Stimulated activated memory B cell treated with anti-CD40 and anti-IgM and Interleukin-4, amounts not matched to agents 10 μg/mL and 1 μg/mL and 100 μg/mL, for 72 hours (primary cell): Measurements from ENCODE around the gene ASAP3.

ENCODE experiments used
- ATAC-seq: fragments of 150-1000 bp; cut with Tn5 transposase; 2 replicates; pipeline ENCODE4 v1.10.0; 2021
- H3K27ac Mint-ChIP-seq: one replicate; pipeline ENCODE4 v1.8.0; 2022; ENCODE audit warnings: mild to moderate bottlenecking, mixed read lengths
- H3K27me3 Mint-ChIP-seq: one replicate; pipeline ENCODE4 v1.8.0; 2022; ENCODE audit warnings: mixed read lengths
- H3K36me3 Mint-ChIP-seq: one replicate; pipeline ENCODE4 v1.8.0; 2022; ENCODE audit warnings: mixed read lengths
- H3K4me1 Mint-ChIP-seq: one replicate; pipeline ENCODE4 v1.8.0; 2022; ENCODE audit warnings: mixed read lengths
- H3K4me3 Mint-ChIP-seq: one replicate; pipeline ENCODE4 v1.8.0; 2022; ENCODE audit warnings: mild to moderate bottlenecking, moderate library complexity, mixed read lengths
- H3K9me3 Mint-ChIP-seq: one replicate; pipeline ENCODE4 v1.8.0; 2022; ENCODE audit warnings: mixed read lengths

Gene ASAP3

DNA sequence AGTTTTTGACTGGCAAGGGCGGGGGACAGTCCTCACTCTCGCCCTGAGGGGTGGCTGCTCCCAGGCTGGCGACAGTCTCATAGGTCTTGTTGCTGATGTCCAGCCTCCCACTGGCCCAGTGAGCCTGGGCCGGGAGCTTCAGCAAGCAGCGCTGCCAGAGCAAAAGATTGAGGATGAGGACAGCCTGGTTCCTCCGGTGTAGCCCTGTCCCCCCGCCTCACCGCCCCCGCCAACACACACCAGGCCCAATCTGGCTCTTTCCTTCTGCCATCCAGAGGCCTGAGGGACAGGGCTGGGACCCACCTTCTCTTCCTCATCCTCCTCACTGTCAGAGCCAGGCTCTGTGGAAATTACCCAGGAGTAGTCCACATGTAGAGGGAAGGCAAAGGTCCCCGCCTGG lies 50.9 kb downstream of the ASAP3 start:
- H3K9me3 Mint-ChIP-seq: no peaks in the 10 kb centered on the region
- no peak overlapping the region for H3K27ac Mint-ChIP-seq
- H3K4me1 Mint-ChIP-seq: no peaks in the 10 kb centered on the region
- no peak overlapping the region for H3K4me3 Mint-ChIP-seq
- no peak for ATAC-seq
- H3K27me3 Mint-ChIP-seq: peaks cover 6% of the 10 kb centered on the region
- H3K36me3 Mint-ChIP-seq: no peaks in the 10 kb centered on the region

GRCh38 chr1:23431431-23431830 lies 52.5 kb downstream of the ASAP3 start:
- H3K9me3 Mint-ChIP-seq: no peaks in the 10 kb centered on the region
- H3K4me3 Mint-ChIP-seq: no peak overlapping the region
- no peak for ATAC-seq
- no peaks in the 10 kb centered on the region for H3K36me3 Mint-ChIP-seq
- H3K27me3 Mint-ChIP-seq: peaks cover 13% of the 10 kb centered on the region
- H3K27ac Mint-ChIP-seq: no peak overlapping the region
- H3K4me1 Mint-ChIP-seq: no peaks in the 10 kb centered on the region

DNA sequence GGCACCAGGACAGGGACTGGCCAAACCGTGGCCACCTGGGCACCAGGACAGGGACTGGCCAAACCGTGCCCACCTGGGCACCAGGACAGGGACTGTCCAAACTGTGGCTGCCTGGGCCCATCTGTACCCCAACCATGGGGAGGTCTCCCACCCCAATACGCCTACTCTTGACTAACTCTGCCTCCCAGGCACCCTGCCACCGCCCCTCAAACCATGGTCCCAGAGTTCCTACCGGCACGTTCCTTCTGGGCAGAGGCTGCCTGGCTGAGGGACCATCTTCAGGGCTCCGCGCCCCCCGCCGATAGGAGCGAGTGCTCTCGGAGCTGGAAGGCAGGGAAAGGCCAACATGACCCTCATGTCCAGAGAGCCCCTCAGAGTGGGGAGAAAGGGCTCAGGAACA lies 53.2 kb downstream of the ASAP3 start:
- no peaks in the 10 kb centered on the region for H3K36me3 Mint-ChIP-seq
- H3K4me3 Mint-ChIP-seq: no peak overlapping the region
- peaks cover 20% of the 10 kb centered on the region for H3K27me3 Mint-ChIP-seq
- no peak for ATAC-seq
- no peak overlapping the region for H3K27ac Mint-ChIP-seq
- H3K4me1 Mint-ChIP-seq: no peaks in the 10 kb centered on the region
- no peaks in the 10 kb centered on the region for H3K9me3 Mint-ChIP-seq

- H3K4me3 Mint-ChIP-seq: no peak overlapping the region
- ATAC-seq: no peak
- H3K9me3 Mint-ChIP-seq: no peaks in the 10 kb centered on the region
- H3K27ac Mint-ChIP-seq: no peak overlapping the region
- H3K4me1 Mint-ChIP-seq: peaks cover 18% of the 10 kb centered on the region
- H3K36me3 Mint-ChIP-seq: no peaks in the 10 kb centered on the region
- H3K27me3 Mint-ChIP-seq: peaks cover 44% of the 10 kb centered on the region
Observed at GRCh38 chr1:23428136-23428905, 55.7 kb downstream of the ASAP3 start.

DNA sequence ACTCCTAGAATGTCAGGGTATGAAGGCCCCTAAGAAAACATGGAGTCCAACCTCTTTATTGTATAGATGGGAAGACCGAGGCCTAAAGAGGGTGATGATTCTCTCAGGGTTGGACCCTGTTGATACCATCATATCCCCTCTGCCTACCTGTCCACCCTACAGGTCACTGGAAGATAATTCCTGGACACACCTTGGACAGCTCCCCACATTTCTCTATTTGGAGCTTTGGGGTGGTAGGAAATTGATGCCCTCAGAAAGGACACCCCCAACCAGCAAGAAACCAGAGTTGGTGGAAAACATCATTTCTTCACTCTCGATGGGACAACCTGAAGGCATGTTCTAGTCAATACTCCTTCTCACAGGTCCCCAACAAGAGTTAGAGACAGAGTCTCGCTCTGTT lies 56.4 kb downstream of the ASAP3 start:
- ATAC-seq: no peak
- peaks cover 52% of the 10 kb centered on the region for H3K27me3 Mint-ChIP-seq
- H3K4me1 Mint-ChIP-seq: peaks cover 25% of the 10 kb centered on the region

DNA sequence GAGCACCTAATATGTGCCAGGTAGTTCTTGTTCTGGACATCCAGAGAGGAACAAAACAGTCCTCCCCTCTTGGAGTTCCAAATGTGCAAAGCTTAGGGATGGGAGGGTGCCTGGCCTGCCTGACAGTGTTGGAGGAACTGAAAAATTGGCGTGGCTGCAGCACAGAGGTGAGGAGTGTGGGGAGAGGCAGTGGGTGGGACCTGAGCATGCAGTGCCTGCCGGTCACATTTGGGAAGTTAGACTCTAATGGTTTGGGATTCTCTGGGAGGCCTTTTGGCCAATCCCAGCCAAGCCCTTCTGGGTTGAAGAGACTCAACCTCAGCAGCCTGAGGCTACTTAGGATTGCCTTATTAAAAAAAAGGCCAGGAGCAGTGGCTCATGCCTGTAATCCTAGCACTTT lies 57.2 kb downstream of the ASAP3 start:
- Mint-ChIP-seq H3K9me3 (no peaks in the 10 kb centered on the region), H3K27ac (no peak overlapping the region), H3K4me3 (no peak overlapping the region), H3K27me3 (peaks cover 59% of the 10 kb centered on the region), H3K4me1 (peaks cover 30% of the 10 kb centered on the region), H3K36me3 (no peaks in the 10 kb centered on the region)
- ATAC-seq: no peak

More for the DNA sequence above, 56.4 kb downstream of the ASAP3 start:
- H3K27ac Mint-ChIP-seq: no peak overlapping the region
- no peak overlapping the region for H3K4me3 Mint-ChIP-seq
- no peaks in the 10 kb centered on the region for H3K9me3 Mint-ChIP-seq
- no peaks in the 10 kb centered on the region for H3K36me3 Mint-ChIP-seq

DNA sequence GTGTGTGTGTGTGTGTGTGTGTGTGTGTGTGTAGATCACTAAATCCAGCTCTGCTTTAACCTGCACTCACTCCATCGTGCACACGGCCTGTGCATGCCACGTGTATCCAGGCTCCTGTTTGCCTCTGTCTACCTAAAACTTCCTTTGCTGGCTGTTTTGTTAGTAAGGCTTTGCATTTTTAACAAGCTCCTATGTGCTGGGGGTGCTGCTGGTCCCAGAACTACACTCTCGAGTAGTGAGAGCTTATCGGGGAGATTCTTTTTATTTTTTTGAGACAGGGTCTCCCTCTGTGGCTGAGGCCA lies 58.8 kb downstream of the ASAP3 start:
- H3K36me3 Mint-ChIP-seq: no peaks in the 10 kb centered on the region
- H3K4me1 Mint-ChIP-seq: peaks cover 30% of the 10 kb centered on the region
- no peak overlapping the region for H3K4me3 Mint-ChIP-seq
- ATAC-seq: no peak
- H3K9me3 Mint-ChIP-seq: no peaks in the 10 kb centered on the region
- peaks cover 60% of the 10 kb centered on the region for H3K27me3 Mint-ChIP-seq
- no peak overlapping the region for H3K27ac Mint-ChIP-seq

GRCh38 chr1:23424293-23425192 lies 59.4 kb downstream of the ASAP3 start, which contains the start of gene TCEA3:
TCEA3 (minus strand) TSS chr1:23424748; CDS start chr1:23424633, 115 bp downstream.
- ATAC-seq: peak; percentile 40
- no peak within 1 kb of the TSS for H3K27ac Mint-ChIP-seq
- H3K4me3 Mint-ChIP-seq: peak within 1 kb of the TSS; percentile 85
- H3K9me3 Mint-ChIP-seq: no peaks in the 10 kb centered on the region
- H3K4me1 Mint-ChIP-seq: peaks cover 30% of the 10 kb centered on the region
- peaks cover 59% of the 10 kb centered on the region for H3K27me3 Mint-ChIP-seq
- H3K36me3 Mint-ChIP-seq: no peaks in the 10 kb centered on the region

- Mint-ChIP-seq H3K9me3 (no peaks in the 10 kb centered on the region), H3K27ac (no peak overlapping the region), H3K4me1 (peaks cover 30% of the 10 kb centered on the region), H3K27me3 (peaks cover 54% of the 10 kb centered on the region), H3K36me3 (no peaks in the 10 kb centered on the region), H3K4me3 (peak overlapping the region; percentile 85)
- ATAC-seq: no peak
Observed at GRCh38 chr1:23423415-23424292, 60.3 kb downstream of the ASAP3 start.

DNA sequence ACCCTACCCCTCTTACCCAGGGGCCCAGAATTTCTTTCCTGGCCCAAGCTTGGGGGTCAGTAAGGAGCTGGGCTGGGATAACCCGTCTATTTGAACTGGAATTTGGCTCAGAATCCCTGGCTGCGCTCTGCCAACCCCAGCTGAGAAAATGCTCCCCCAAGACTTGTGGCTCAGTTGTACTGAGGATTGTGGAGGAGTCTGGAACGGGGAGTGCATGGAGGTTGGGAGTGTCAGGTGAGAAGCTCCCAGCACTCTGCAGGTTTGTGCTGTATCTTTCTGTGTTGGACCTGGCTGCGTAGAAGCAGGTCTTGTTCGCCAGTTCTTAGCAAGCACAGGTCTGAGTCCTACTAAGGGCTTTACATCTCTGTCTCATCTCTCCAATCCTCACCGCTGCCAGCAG lies 61.0 kb downstream of the ASAP3 start:
- peaks cover 30% of the 10 kb centered on the region for H3K4me1 Mint-ChIP-seq
- H3K27ac Mint-ChIP-seq: no peak overlapping the region
- no peaks in the 10 kb centered on the region for H3K9me3 Mint-ChIP-seq
- ATAC-seq: no peak
- H3K27me3 Mint-ChIP-seq: peaks cover 54% of the 10 kb centered on the region
- no peak overlapping the region for H3K4me3 Mint-ChIP-seq
- no peaks in the 10 kb centered on the region for H3K36me3 Mint-ChIP-seq

GRCh38 chr1:23422241-23422877 lies 61.6 kb downstream of the ASAP3 start:
- H3K27me3 Mint-ChIP-seq: peaks cover 54% of the 10 kb centered on the region
- peaks cover 30% of the 10 kb centered on the region for H3K4me1 Mint-ChIP-seq
- no peak for ATAC-seq
- H3K27ac Mint-ChIP-seq: no peak overlapping the region
- no peaks in the 10 kb centered on the region for H3K9me3 Mint-ChIP-seq
- H3K4me3 Mint-ChIP-seq: no peak overlapping the region
- H3K36me3 Mint-ChIP-seq: no peaks in the 10 kb centered on the region

GRCh38 chr1:23421753-23422240 lies 62.2 kb downstream of the ASAP3 start:
- peaks cover 30% of the 10 kb centered on the region for H3K4me1 Mint-ChIP-seq
- ATAC-seq: no peak
- no peak overlapping the region for H3K4me3 Mint-ChIP-seq
- no peaks in the 10 kb centered on the region for H3K36me3 Mint-ChIP-seq
- H3K27ac Mint-ChIP-seq: no peak overlapping the region
- H3K9me3 Mint-ChIP-seq: no peaks in the 10 kb centered on the region
- H3K27me3 Mint-ChIP-seq: peaks cover 50% of the 10 kb centered on the region

GRCh38 chr1:23421343-23421742 lies 62.6 kb downstream of the ASAP3 start:
- H3K27me3 Mint-ChIP-seq: peaks cover 45% of the 10 kb centered on the region
- no peaks in the 10 kb centered on the region for H3K36me3 Mint-ChIP-seq
- ATAC-seq: no peak
- no peak overlapping the region for H3K27ac Mint-ChIP-seq
- no peak overlapping the region for H3K4me3 Mint-ChIP-seq
- H3K9me3 Mint-ChIP-seq: no peaks in the 10 kb centered on the region
- H3K4me1 Mint-ChIP-seq: peaks cover 30% of the 10 kb centered on the region

DNA sequence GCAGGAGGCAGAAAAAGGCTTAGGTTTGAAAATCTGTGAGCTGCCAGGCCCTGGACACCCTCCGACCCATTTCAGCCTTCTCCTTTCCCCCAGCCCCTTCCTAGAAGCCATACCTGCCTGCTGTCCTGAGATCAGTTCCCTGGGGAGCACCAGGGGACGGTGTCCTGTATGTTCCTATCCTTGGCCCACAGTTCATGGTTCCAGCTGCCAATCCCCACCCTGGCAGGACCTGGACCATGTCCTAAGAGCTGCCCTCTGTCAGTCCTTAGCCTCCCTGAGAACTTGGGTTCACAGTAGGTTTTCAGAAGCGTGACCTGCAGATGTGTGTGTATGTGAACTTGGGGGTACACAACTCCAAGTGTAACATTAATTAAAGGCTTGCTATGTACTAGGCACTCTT lies 63.2 kb downstream of the ASAP3 start:
- Mint-ChIP-seq H3K27me3 (peaks cover 40% of the 10 kb centered on the region), H3K27ac (no peak overlapping the region)

More for the DNA sequence above, 63.2 kb downstream of the ASAP3 start:
- Mint-ChIP-seq H3K4me3 (no peak overlapping the region), H3K36me3 (no peaks in the 10 kb centered on the region), H3K4me1 (peaks cover 30% of the 10 kb centered on the region), H3K9me3 (no peaks in the 10 kb centered on the region)
- ATAC-seq: no peak
